Hepatocyte (in vitro differentiated cells): ENCODE measurements around the gene RUNX3.

Experiments
- CTCF ChIP-seq: fragments of 200-600 bp; sonication (generic); IDR thresholded peaks from 2 replicates; pipeline ENCODE4 v1.5.1; 2016; ENCODE audit warnings: antibody characterized with exemption, mild to moderate bottlenecking; ENCODE audit not compliant: poor library complexity
- EZH2 ChIP-seq: fragments of 200-600 bp; sonication (generic); IDR thresholded peaks from 2 replicates; pipeline ENCODE4 v1.6.1; 2016; ENCODE audit warnings: antibody characterized with exemption, mild to moderate bottlenecking, borderline replicate concordance
- EZH2phosphoT487 ChIP-seq: fragments of 200-600 bp; sonication (generic); IDR thresholded peaks from one replicate; pipeline ENCODE4 v1.6.1; 2018; ENCODE audit warnings: antibody characterized with exemption, mild to moderate bottlenecking, low read depth, moderate library complexity; ENCODE audit not compliant: unreplicated experiment, severe bottlenecking

- TF ChIP-seq EZH2 (no peak), CTCF (no peak), EZH2phosphoT487 (no peak)
Measured at GRCh38 chr1:24969596-24970398, 39.7 kb upstream of the RUNX3 start.
